NCI-H748 (cell line): ENCODE results near the gene RBM24.

ENCODE experiments used
- DNase-seq: peaks from one replicate; lab custom pipeline; 2025; ENCODE audit not compliant: unreplicated experiment; lab: John Stamatoyannopoulos, UW

RBM24 gene

DNA sequence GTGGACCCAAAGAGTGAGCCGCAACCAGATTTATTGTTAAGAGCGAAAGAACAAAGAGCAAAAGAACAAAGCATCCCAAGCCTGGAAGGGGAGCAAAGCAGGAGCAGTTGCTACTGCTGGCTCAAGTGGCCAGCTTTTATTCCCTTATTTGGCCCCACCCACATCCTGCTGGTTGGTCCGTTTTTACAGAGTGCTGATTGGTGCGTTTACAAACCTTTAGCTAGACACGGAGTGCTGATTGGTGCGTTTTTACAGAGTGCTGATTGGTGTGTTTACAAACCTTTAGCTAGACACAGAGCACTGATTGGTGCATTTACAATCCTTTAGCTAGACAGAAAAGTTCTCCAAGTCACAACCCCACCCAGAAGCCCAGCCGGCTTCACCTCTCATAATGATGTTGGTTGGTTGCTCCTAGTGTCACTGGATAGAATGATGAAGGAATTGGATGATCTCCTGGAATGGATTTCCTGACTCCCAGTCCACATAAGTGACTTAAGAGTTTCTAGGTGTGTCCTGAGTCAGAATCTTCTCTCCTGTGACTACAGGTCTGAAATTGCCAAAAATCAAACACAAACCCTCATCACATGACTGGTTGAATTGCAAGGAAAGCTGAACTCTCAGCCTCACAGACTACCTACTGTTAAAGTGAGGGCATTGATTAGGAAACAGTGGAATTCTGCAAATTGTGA, 60.1 kb downstream of the RBM24 start:
- DNase-seq = no peak

GRCh38 chr6:17341891-17342290, 60.7 kb downstream of the RBM24 start:
- DNase-seq = no peak

- no peak for DNase-seq
Observed at GRCh38 chr6:17343215-17343614, 62.1 kb downstream of the RBM24 start.
